Activated naive CD4-positive, alpha-beta T cell treated with anti-CD3 and anti-CD28 coated beads, Interleukin-2, amount 10 ng/mL, durations not matched to agents 7 days and 5 days (primary cell): ENCODE results near the gene BCAS3.

Source experiments
- CTCF ChIA-PET: fragments of 350-600 bp; sonication (Branson Sonifier 250); formaldehyde crosslinking; loops from one replicate; lab custom pipeline; 2021; ENCODE audit warnings: antibody characterized with exemption; lab: Charles Lee
- DNase-seq: peaks from one replicate; pipeline ENCODE4 v3.0.0-alpha.2; 2020
- H3K27ac Mint-ChIP-seq: one replicate; pipeline ENCODE4 v1.8.0; 2021; ENCODE audit warnings: mild to moderate bottlenecking, moderate library complexity, mixed read lengths
- H3K27me3 Mint-ChIP-seq: one replicate; pipeline ENCODE4 v1.8.0; 2021; ENCODE audit warnings: mild to moderate bottlenecking, mixed read lengths
- H3K36me3 Mint-ChIP-seq: one replicate; pipeline ENCODE4 v1.8.0; 2021; ENCODE audit warnings: mixed read lengths
- H3K4me1 Mint-ChIP-seq: one replicate; pipeline ENCODE4 v1.8.0; 2021; ENCODE audit warnings: mixed read lengths
- H3K4me3 Mint-ChIP-seq: one replicate; pipeline ENCODE4 v1.8.0; 2021; ENCODE audit warnings: mild to moderate bottlenecking, moderate library complexity, mixed read lengths
- H3K9me3 Mint-ChIP-seq: one replicate; pipeline ENCODE4 v1.8.0; 2021; ENCODE audit warnings: mixed read lengths

The BCAS3 gene

GRCh38 chr17:61384354-61384691, 706.7 kb downstream of the BCAS3 start:
- CTCF ChIA-PET = no interaction called here
- Mint-ChIP-seq H3K27ac (no peak overlapping the region), H3K4me1 (no peaks in the 10 kb centered on the region), H3K9me3 (no peaks in the 10 kb centered on the region), H3K4me3 (no peak overlapping the region), H3K36me3 (no peaks in the 10 kb centered on the region), H3K27me3 (peaks cover 7% of the 10 kb centered on the region)
- no peak for DNase-seq

GRCh38 chr17:61384692-61385576, 707.3 kb downstream of the BCAS3 start:
- H3K4me1 Mint-ChIP-seq = no peaks in the 10 kb centered on the region
- H3K4me3 Mint-ChIP-seq = no peak overlapping the region
- no peak for DNase-seq
- peaks cover 9% of the 10 kb centered on the region for H3K27me3 Mint-ChIP-seq
- H3K36me3 Mint-ChIP-seq = no peaks in the 10 kb centered on the region
- H3K9me3 Mint-ChIP-seq = no peaks in the 10 kb centered on the region
- CTCF ChIA-PET = no interaction called here
- no peak overlapping the region for H3K27ac Mint-ChIP-seq

- Mint-ChIP-seq H3K4me3 (no peak overlapping the region), H3K36me3 (no peaks in the 10 kb centered on the region), H3K9me3 (no peaks in the 10 kb centered on the region), H3K4me1 (no peaks in the 10 kb centered on the region), H3K27ac (no peak overlapping the region), H3K27me3 (peaks cover 17% of the 10 kb centered on the region)
- no peak for DNase-seq
- CTCF ChIA-PET = no interaction called here
These were observed 708.1 kb downstream of the BCAS3 start for GRCh38 chr17:61385577-61386236.

GRCh38 chr17:61386251-61386650, 708.6 kb downstream of the BCAS3 start:
- Mint-ChIP-seq H3K27ac (no peak overlapping the region), H3K27me3 (peaks cover 23% of the 10 kb centered on the region), H3K9me3 (no peaks in the 10 kb centered on the region), H3K36me3 (no peaks in the 10 kb centered on the region), H3K4me3 (no peak overlapping the region), H3K4me1 (no peaks in the 10 kb centered on the region)
- DNase-seq = no peak
- CTCF ChIA-PET = no interaction called here

GRCh38 chr17:61387011-61387410, 709.4 kb downstream of the BCAS3 start:
- H3K4me3 Mint-ChIP-seq = no peak overlapping the region
- H3K9me3 Mint-ChIP-seq = no peaks in the 10 kb centered on the region
- no peaks in the 10 kb centered on the region for H3K36me3 Mint-ChIP-seq
- no peak for DNase-seq
- no peaks in the 10 kb centered on the region for H3K4me1 Mint-ChIP-seq
- peaks cover 30% of the 10 kb centered on the region for H3K27me3 Mint-ChIP-seq
- CTCF ChIA-PET = no interaction called here
- H3K27ac Mint-ChIP-seq = no peak overlapping the region

GRCh38 chr17:61387511-61388305, 710.1 kb downstream of the BCAS3 start:
- no peaks in the 10 kb centered on the region for H3K9me3 Mint-ChIP-seq
- no peak overlapping the region for H3K4me3 Mint-ChIP-seq
- no peaks in the 10 kb centered on the region for H3K4me1 Mint-ChIP-seq
- no peak overlapping the region for H3K27ac Mint-ChIP-seq
- CTCF ChIA-PET = no interaction called here
- H3K27me3 Mint-ChIP-seq = peaks cover 37% of the 10 kb centered on the region
- no peaks in the 10 kb centered on the region for H3K36me3 Mint-ChIP-seq
- DNase-seq = no peak

GRCh38 chr17:61388561-61389356, 711.1 kb downstream of the BCAS3 start:
- H3K9me3 Mint-ChIP-seq = no peaks in the 10 kb centered on the region
- no peak for DNase-seq
- H3K27ac Mint-ChIP-seq = peak overlapping the region; percentile 45
- H3K4me1 Mint-ChIP-seq = no peaks in the 10 kb centered on the region
- peaks cover 48% of the 10 kb centered on the region for H3K27me3 Mint-ChIP-seq
- H3K4me3 Mint-ChIP-seq = no peak overlapping the region
- CTCF ChIA-PET = no interaction called here
- no peaks in the 10 kb centered on the region for H3K36me3 Mint-ChIP-seq

GRCh38 chr17:61389670-61390478, 712.2 kb downstream of the BCAS3 start:
- CTCF ChIA-PET = interaction anchor here (0.7 to 3.4 kb wide), 9 partner anchors 18 to 674 kb away, joined by 3 to 17 read pairs (median 3); no protein-coding TSS in a partner anchor
- Mint-ChIP-seq H3K4me1 (no peaks in the 10 kb centered on the region), H3K36me3 (no peaks in the 10 kb centered on the region), H3K9me3 (no peaks in the 10 kb centered on the region), H3K27ac (no peak overlapping the region), H3K4me3 (no peak overlapping the region), H3K27me3 (peaks cover 59% of the 10 kb centered on the region)
- peak; percentile 58 for DNase-seq

- H3K4me1 Mint-ChIP-seq = no peaks in the 10 kb centered on the region
- CTCF ChIA-PET = interaction anchor here (1.0 to 3.4 kb wide), 8 partner anchors 18 to 675 kb away, joined by 3 to 17 read pairs (median 4); no protein-coding TSS in a partner anchor
- H3K36me3 Mint-ChIP-seq = no peaks in the 10 kb centered on the region
- peaks cover 64% of the 10 kb centered on the region for H3K27me3 Mint-ChIP-seq
- no peak overlapping the region for H3K4me3 Mint-ChIP-seq
- no peak for DNase-seq
- no peak overlapping the region for H3K27ac Mint-ChIP-seq
- no peaks in the 10 kb centered on the region for H3K9me3 Mint-ChIP-seq
These were observed 712.8 kb downstream of the BCAS3 start for GRCh38 chr17:61390479-61390791.

GRCh38 chr17:61391595-61392291, 714.1 kb downstream of the BCAS3 start:
- CTCF ChIA-PET = interaction anchor here (0.5 to 3.4 kb wide), 6 partner anchors 17 to 672 kb away, joined by 3 to 17 read pairs (median 3); no protein-coding TSS in a partner anchor
- Mint-ChIP-seq H3K27ac (no peak overlapping the region), H3K36me3 (no peaks in the 10 kb centered on the region), H3K27me3 (peaks cover 74% of the 10 kb centered on the region), H3K9me3 (no peaks in the 10 kb centered on the region), H3K4me1 (no peaks in the 10 kb centered on the region), H3K4me3 (no peak overlapping the region)
- DNase-seq = no peak

- no peak for DNase-seq
- CTCF ChIA-PET = interaction anchor here (1.2 to 3.4 kb wide), 2 partner anchors 421 to 673 kb away, joined by 3 to 17 read pairs; no protein-coding TSS in a partner anchor
- H3K4me1 Mint-ChIP-seq = no peaks in the 10 kb centered on the region
- no peaks in the 10 kb centered on the region for H3K36me3 Mint-ChIP-seq
- no peaks in the 10 kb centered on the region for H3K9me3 Mint-ChIP-seq
- H3K4me3 Mint-ChIP-seq = no peak overlapping the region
- H3K27ac Mint-ChIP-seq = no peak overlapping the region
- peaks cover 78% of the 10 kb centered on the region for H3K27me3 Mint-ChIP-seq
These were observed 715.0 kb downstream of the BCAS3 start for GRCh38 chr17:61392679-61393078.

- no peaks in the 10 kb centered on the region for H3K9me3 Mint-ChIP-seq
- no peak overlapping the region for H3K4me3 Mint-ChIP-seq
- H3K36me3 Mint-ChIP-seq = peaks cover 2% of the 10 kb centered on the region
- H3K27ac Mint-ChIP-seq = no peak overlapping the region
- H3K27me3 Mint-ChIP-seq = peaks cover 87% of the 10 kb centered on the region
- CTCF ChIA-PET = interaction anchor here (1.0 to 2.1 kb wide), 3 partner anchors 17 to 422 kb away, joined by 3 to 7 read pairs (median 3); no protein-coding TSS in a partner anchor
- no peak for DNase-seq
- peaks cover 7% of the 10 kb centered on the region for H3K4me1 Mint-ChIP-seq
These were observed 715.9 kb downstream of the BCAS3 start for GRCh38 chr17:61393550-61393903.
